K562 (cell line): Measurements from ENCODE around the gene MPIG6B. TPM values are rescaled to one million over a fixed set of nuclear protein-coding genes. Genes with fewer than 3 reads are reported as not detected.
A peak's percentile ranks its signal among the peaks of the same experiment; 100 is the strongest.

Experiments used
- BCLAF1 ChIP-seq, 2 experiments: fragments of 450-650 bp in 1 of 2; IDR thresholded peaks; 2 replicates each; pipeline ENCODE4 v1.6.1; 2011 to 2017; ENCODE audit warnings: low read depth in 2 of 2, antibody characterized with exemption in 1 of 2, borderline replicate concordance in 1 of 2, low read length in 1 of 2, mild to moderate bottlenecking in 1 of 2, mixed read lengths in 1 of 2; ENCODE audit not compliant: control insufficient read depth in 1 of 2
- CBX8 ChIP-seq: fragments of 200-600 bp; sonication (generic); IDR thresholded peaks from 2 replicates; pipeline ENCODE4 v1.6.1; 2012; ENCODE audit warnings: borderline replicate concordance, mixed run types, low read depth, mild to moderate bottlenecking, moderate library complexity, mixed read lengths, low read length, control low read depth, inconsistent platforms; ENCODE audit not compliant: poor library complexity, severe bottlenecking; ENCODE audit errors: extremely low read depth
- HEY1 ChIP-seq: fragments of 250-450 bp; sonication (Bioruptor Pico); IDR thresholded peaks from 2 replicates; pipeline ENCODE4 v1.5.0; 2020; ENCODE audit warnings: mild to moderate bottlenecking, moderate library complexity, borderline replicate concordance
- HSF4 ChIP-seq: fragments of 250-450 bp; sonication (Bioruptor Pico); IDR thresholded peaks from 2 replicates; pipeline ENCODE4 v2.1.2; 2022; ENCODE audit warnings: mild to moderate bottlenecking, moderate library complexity, borderline replicate concordance
- KDM1A ChIP-seq, 2 experiments: fragments of 450-650 bp; IDR thresholded peaks; 2 replicates each; pipeline ENCODE4 v1.6.1; 2016; ENCODE audit warnings: mild to moderate bottlenecking in 2 of 2
- MTA3 ChIP-seq: fragments of 450-650 bp; formaldehyde crosslinking; IDR thresholded peaks from 2 replicates; pipeline ENCODE4 v1.6.1; 2017; ENCODE audit warnings: mild to moderate bottlenecking, borderline replicate concordance
- NEUROD1 ChIP-seq: fragments of 150-350 bp; IDR thresholded peaks from 2 replicates; pipeline ENCODE4 v1.6.1; 2014; ENCODE audit warnings: borderline replicate concordance, low read length, low read depth; ENCODE audit not compliant: partially characterized antibody
- NRF1 ChIP-seq, 2 experiments: fragments of 450-650 bp; IDR thresholded peaks in 1 of 2; conservative IDR thresholded peaks in 1 of 2; 2 replicates each; pipeline ENCODE4 v1.6.1; 2014; ENCODE audit warnings: mild to moderate bottlenecking in 2 of 2
- POU5F1 ChIP-seq: fragments of 150-350 bp; IDR thresholded peaks from 2 replicates; pipeline ENCODE4 v1.6.1; 2014; ENCODE audit warnings: borderline replicate concordance, low read length, low read depth, mild to moderate bottlenecking; ENCODE audit not compliant: partially characterized antibody
- SRF ChIP-seq, 2 experiments: fragments of 250-450, 450-650 bp in 1 of 2; sonication (Bioruptor Pico) in 1 of 2; sonication (generic) in 1 of 2; formaldehyde crosslinking; IDR thresholded peaks; 2 replicates each; pipeline versions ENCODE4 v1.5.0 to v1.5.1; 2020 to 2022; ENCODE audit warnings: mild to moderate bottlenecking in 1 of 2, missing genetic modification reagents in 1 of 2
- ZBED1 ChIP-seq: IDR thresholded peaks from 2 replicates; pipeline ENCODE4 v1.6.1; 2014
- ZBTB26 ChIP-seq: fragments of 450-650 bp; formaldehyde crosslinking; IDR thresholded peaks from 2 replicates; pipeline ENCODE4 v1.4.0; 2022; ENCODE audit warnings: missing genetic modification characterization
- ZFP36 ChIP-seq: fragments of 150-350 bp; IDR thresholded peaks from 2 replicates; pipeline ENCODE4 v1.6.1; 2018; ENCODE audit warnings: low read length, low read depth; ENCODE audit not compliant: partially characterized antibody
- ZNF449 ChIP-seq: fragments of 250-450 bp; sonication (Bioruptor Pico); IDR thresholded peaks from 2 replicates; pipeline ENCODE4 v1.8.0; 2022; ENCODE audit warnings: moderate library complexity, mild to moderate bottlenecking, inconsistent platforms
- polyA plus RNA-seq, 8 experiments: library from polyadenylated mRNA; depleted of rRNA in 4 of 8; stranded (reverse) in 5 of 8; unstranded in 3 of 8; fragments of >200 nt; fragmentation: Nextera tagmentation in 2 of 8; fragmentation: Illumina TruSeq in 1 of 8; extraction: Ambion mirVana in 2 of 8; extraction: Trizol in 1 of 8; gene quantifications; 2 replicates each; pipeline versions ENCODE4 v1.2.1 to v1.2.3, GENCODE V29; 2011 to 2014; ENCODE audit warnings: inconsistent platforms in 1 of 8, missing spikeins in 1 of 8
- total RNA-seq, 7 experiments: library from RNA; depleted of rRNA in 6 of 7; stranded (reverse); fragments of >200 nt in 6 of 7; fragmentation: Illumina TruSeq in 2 of 7; extraction: Trizol in 2 of 7; gene quantifications; 2 replicates each; pipeline versions ENCODE4 v1.2.1 to v1.2.3, GENCODE V29; 2011 to 2021; ENCODE audit warnings: low replicate concordance in 1 of 7
- TF ChIP-seq, protein P1 (sequence below), 2 experiments: IDR thresholded peaks in 1 of 2; conservative IDR thresholded peaks in 1 of 2; 2 replicates each; pipeline ENCODE4 v1.6.1; 2016; ENCODE audit warnings: low read depth in 2 of 2, mild to moderate bottlenecking in 1 of 2, missing compliant biosample characterization in 1 of 2, missing genetic modification characterization in 1 of 2, moderate library complexity in 1 of 2

MPIG6B gene
- total and polyA plus RNA-seq, 9 of the 15 experiments (the other 6 are each of a cell fraction or from before 2014, with no cell fraction given) = 0.11 to 1.2 (median 0.28) TPM; not detected in 1

- TF ChIP-seq MTA3 = peak; percentile 98
- 0 out of 2 replicates have a peak, but pooled peaks have one; percentile 26 for TF ChIP-seq HEY1 (CRISPR knock-in tag)
- no peak; the same call in none of the 2 replicates for TF ChIP-seq HSF4 (CRISPR knock-in tag)
- peak; percentile 89 to 92 for TF ChIP-seq KDM1A (IDR thresholded peaks at IDR 0.05)
- no peak for TF ChIP-seq POU5F1
- TF ChIP-seq ZBED1 = peak; percentile 75; the same call in 1 of the 2 replicates
- TF ChIP-seq, protein P1, sequence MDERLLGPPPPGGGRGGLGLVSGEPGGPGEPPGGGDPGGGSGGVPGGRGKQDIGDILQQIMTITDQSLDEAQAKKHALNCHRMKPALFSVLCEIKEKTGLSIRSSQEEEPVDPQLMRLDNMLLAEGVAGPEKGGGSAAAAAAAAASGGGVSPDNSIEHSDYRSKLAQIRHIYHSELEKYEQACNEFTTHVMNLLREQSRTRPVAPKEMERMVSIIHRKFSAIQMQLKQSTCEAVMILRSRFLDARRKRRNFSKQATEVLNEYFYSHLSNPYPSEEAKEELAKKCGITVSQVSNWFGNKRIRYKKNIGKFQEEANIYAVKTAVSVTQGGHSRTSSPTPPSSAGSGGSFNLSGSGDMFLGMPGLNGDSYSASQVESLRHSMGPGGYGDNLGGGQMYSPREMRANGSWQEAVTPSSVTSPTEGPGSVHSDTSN (CRISPR knock-in tag; IDR thresholded peaks at IDR 0.05; ENCODE audit: low read depth) = no peak
- TF ChIP-seq, protein P1 (tag; conservative IDR thresholded peaks at IDR 0.05; ENCODE audit: low read depth) = 0 out of 2 replicates have a peak, but pooled peaks have one; percentile 28
- TF ChIP-seq ZBTB26 (CRISPR knock-in tag) = peak; percentile 86
- TF ChIP-seq ZFP36 = peak; percentile 97
- peak in 1 of 2 experiments; percentile 23; a peak in 2 of 4 replicates for TF ChIP-seq NRF1 (conservative IDR thresholded peaks at IDR 0.05 in 1 of 2, IDR thresholded peaks at IDR 0.05 in 1 of 2)
- no peak for TF ChIP-seq BCLAF1 (IDR thresholded peaks at IDR 0.05; ENCODE audit: borderline replicate concordance in 1 of 2, control insufficient read depth in 1 of 2, low read depth in 2 of 2, low read length in 1 of 2)
- TF ChIP-seq ZNF449 (CRISPR knock-in tag) = no peak
- peak in 1 of 2 experiments; percentile 87; a peak in 1 of 4 replicates for TF ChIP-seq SRF (CRISPR knock-in tag; IDR thresholded peaks at IDR 0.05)
- no peak for TF ChIP-seq CBX8
- TF ChIP-seq NEUROD1 = peak; percentile 95
These were observed 32.7 kb upstream of the MPIG6B start (continued) for GRCh38 chr6:31690231-31691077.
